Activated T-cell treated with anti-CD3 and anti-CD28 coated beads, Interleukin-2, amount 50 U/mL, for 4 hours (primary cell): ENCODE data around the gene GFPT2. TPM values are rescaled to one million over a fixed set of nuclear protein-coding genes. Genes with fewer than 3 reads are reported as not detected.

Experiments
- ATAC-seq, 2 donors: fragments of 200-7000 bp; cut with Tn5 transposase; one replicate each; pipeline ENCODE4 v1.10.0; 2021
- DNase-seq: peaks from one replicate; pipeline ENCODE4 v3.0.0-alpha.2; 2020
- H3K27me3 Mint-ChIP-seq: one replicate; pipeline ENCODE4 v1.8.0; 2021; ENCODE audit warnings: low read depth, mixed read lengths
- H3K36me3 Mint-ChIP-seq: one replicate; pipeline ENCODE4 v1.8.0; 2022; ENCODE audit warnings: mixed read lengths; ENCODE audit not compliant: insufficient read depth
- H3K4me1 Mint-ChIP-seq: one replicate; pipeline ENCODE4 v1.8.0; 2021; ENCODE audit warnings: low read depth, mixed read lengths
- H3K4me3 Mint-ChIP-seq: one replicate; pipeline ENCODE4 v1.8.0; 2021; ENCODE audit warnings: mild to moderate bottlenecking, moderate library complexity, mixed read lengths
- H3K9me3 Mint-ChIP-seq: one replicate; pipeline ENCODE4 v1.8.0; 2021; ENCODE audit warnings: mixed read lengths
- total RNA-seq, 3 donors: library from RNA; stranded (reverse); gene quantifications; one replicate each; pipeline ENCODE4 v1.2.1, GENCODE V29; 2021

The GFPT2 gene
- total RNA-seq, 3 donors from 2014 or later, result 0.30 to 0.48 (median 0.34) TPM

DNA sequence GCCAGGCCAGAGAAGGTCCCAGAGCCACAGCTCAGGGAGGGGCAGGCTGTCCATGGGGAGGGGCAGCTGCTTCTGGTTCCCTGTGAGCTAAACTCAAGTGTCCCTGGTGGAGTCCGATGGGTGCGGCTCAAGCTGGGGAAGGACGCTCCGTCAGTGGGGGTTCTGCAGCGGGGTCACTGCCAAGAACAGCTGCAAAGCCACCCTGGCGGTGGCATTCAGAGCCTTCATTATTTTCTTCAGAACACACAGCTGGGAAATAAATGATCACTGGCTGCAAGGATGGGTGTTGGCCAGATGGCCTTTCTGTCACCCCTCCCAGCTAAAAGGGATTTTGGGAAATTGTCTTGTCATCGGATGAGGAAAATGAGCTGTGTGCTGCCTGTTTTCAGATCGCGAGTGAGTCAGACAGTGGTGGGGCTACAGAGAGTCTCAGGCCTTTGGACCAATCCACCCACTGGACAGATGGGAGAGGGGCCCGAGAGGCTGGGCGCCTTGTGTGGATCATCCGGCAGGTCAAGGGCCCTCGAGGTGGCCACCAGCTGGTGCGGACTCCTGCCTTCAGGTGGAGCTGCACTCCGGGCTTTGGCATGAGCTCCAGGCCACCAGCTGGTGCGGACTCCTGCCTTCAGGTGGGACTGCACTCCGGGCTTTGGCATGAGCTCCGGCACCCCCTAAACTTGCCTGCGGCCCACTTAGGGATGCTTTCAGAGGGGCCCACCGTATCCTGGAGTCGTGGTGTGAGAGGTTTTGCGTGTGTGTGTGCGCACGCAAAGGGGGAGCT, 17.9 kb upstream of the GFPT2 start:
- DNase-seq (no peak), ATAC-seq (no peak)
- peaks cover 2% of the 10 kb centered on the region for H3K4me1 Mint-ChIP-seq
- H3K36me3 Mint-ChIP-seq, result no peaks in the 10 kb centered on the region
- H3K4me3 Mint-ChIP-seq, result no peak overlapping the region
- no peaks in the 10 kb centered on the region for H3K9me3 Mint-ChIP-seq
- H3K27me3 Mint-ChIP-seq, result no peaks in the 10 kb centered on the region

DNA sequence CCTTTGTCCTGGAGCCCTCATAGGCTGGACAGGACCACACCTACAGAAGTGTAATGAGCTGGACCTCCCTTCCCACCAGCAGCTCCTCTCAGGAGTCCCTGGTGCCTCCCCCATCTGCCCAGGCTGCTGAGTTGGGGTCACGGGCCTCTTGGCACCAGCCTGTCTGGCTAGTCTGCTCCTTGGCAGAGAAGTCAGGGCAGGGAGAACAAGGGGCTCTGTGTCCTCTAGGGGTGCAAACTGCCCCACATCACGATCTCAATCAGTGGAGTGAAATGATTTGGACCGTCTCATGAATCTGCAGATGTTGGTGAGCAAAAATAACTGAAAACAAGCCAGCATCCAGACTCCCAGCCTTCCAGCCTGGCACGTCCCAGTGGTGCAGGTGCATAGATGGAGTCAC, 14.9 kb upstream of the GFPT2 start:
- ATAC-seq (no peak), DNase-seq (no peak)
- Mint-ChIP-seq H3K36me3 (no peaks in the 10 kb centered on the region), H3K4me3 (no peak overlapping the region), H3K4me1 (peaks cover 2% of the 10 kb centered on the region), H3K27me3 (no peaks in the 10 kb centered on the region), H3K9me3 (no peaks in the 10 kb centered on the region)

DNA sequence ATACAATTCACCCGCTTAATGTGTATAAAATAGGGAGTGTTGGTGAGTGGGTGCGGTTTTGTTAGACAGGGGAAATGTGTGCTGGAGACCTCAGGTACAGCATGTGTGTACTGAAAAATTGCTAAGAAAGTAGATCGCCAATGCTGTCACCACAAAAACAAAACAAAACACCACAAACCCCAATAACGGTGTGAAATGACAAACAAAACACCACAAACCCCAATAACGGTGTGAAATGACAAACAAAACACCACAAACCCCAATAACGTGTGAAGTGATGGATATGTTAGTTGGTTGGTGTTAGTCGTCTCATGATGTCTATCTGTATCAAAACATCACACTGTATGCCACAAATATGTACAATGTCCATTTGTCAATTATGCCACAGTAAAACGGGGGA, 14.2 kb upstream of the GFPT2 start:
- ATAC-seq, result peak in 1 of 2 donors; percentile 21
- DNase-seq, result no peak
- Mint-ChIP-seq H3K27me3 (no peaks in the 10 kb centered on the region), H3K36me3 (no peaks in the 10 kb centered on the region), H3K4me1 (peaks cover 2% of the 10 kb centered on the region), H3K9me3 (no peaks in the 10 kb centered on the region), H3K4me3 (no peak overlapping the region)

DNA sequence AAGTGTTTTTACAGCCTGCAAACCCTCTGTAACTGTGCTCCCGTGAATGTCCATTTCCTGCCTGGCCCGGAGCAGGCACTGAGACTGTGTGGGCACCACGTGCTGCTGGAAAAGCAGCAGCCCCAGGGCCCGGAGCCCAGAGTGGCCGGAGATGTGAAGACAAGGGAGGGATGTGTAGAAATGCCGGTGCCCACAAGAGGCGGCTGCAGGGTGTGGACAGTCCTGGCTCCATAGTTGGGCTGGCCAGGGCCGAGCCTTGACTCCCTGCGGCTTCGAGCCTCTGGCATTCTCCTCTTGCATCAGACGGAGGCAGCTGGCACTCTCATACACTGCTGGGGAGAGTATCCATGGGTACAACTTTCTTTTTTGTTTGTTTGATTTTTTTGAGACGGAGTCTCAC, 13.2 kb upstream of the GFPT2 start:
- DNase-seq, result no peak
- ATAC-seq, result no peak
- Mint-ChIP-seq H3K4me1 (peaks cover 2% of the 10 kb centered on the region), H3K27me3 (no peaks in the 10 kb centered on the region), H3K9me3 (no peaks in the 10 kb centered on the region), H3K4me3 (no peak overlapping the region), H3K36me3 (no peaks in the 10 kb centered on the region)

DNA sequence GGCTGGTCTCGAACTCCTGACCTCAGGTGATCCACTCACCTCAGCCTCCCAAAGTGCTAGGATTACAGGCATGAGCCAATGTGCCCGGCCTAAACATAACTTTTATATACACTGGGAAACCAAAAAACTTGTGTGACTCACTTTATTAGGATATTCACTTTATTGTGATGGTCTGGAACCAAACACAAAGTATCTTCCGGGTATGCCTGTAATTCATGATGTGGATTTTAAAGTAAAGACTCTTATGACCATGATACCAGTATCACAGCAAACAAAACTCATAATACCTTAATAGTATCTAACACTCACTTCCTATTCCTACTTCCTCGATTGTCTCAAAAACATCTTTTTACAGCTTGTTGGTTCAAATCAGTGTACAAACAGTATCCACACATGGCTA, 12.7 kb upstream of the GFPT2 start:
- H3K27me3 Mint-ChIP-seq, result no peaks in the 10 kb centered on the region
- no peaks in the 10 kb centered on the region for H3K9me3 Mint-ChIP-seq
- H3K36me3 Mint-ChIP-seq, result no peaks in the 10 kb centered on the region
- DNase-seq (no peak), ATAC-seq (no peak)
- peaks cover 2% of the 10 kb centered on the region for H3K4me1 Mint-ChIP-seq
- no peak overlapping the region for H3K4me3 Mint-ChIP-seq

DNA sequence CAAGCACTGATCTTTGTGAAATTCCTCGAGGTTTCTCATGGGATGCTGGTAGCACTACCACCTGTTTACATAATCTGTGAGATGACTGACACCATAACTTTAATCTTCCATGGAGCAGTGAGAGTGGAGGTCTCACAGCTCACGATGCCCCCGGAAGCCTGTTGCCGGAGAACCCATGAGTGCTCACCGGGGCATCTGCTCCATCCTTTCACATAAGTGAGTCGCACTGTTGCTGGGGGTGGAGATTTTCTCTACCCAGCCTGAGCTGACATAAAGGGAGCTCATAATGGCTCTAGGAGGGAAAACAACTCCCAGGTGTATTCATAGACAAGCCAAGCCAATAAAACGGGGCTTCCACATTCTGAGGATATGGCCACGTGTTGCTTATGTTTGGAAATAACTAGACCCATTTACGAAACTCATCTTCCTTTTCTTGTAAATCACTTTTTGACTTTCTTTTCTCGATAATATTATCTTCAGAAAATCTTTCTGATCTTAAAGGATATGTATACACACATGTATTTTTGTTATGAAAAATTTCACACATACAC, 11.2 kb upstream of the GFPT2 start:
- Mint-ChIP-seq H3K4me1 (peaks cover 2% of the 10 kb centered on the region), H3K4me3 (no peak overlapping the region), H3K9me3 (no peaks in the 10 kb centered on the region), H3K27me3 (no peaks in the 10 kb centered on the region), H3K36me3 (no peaks in the 10 kb centered on the region)
- ATAC-seq, result no peak
- DNase-seq, result no peak

DNA sequence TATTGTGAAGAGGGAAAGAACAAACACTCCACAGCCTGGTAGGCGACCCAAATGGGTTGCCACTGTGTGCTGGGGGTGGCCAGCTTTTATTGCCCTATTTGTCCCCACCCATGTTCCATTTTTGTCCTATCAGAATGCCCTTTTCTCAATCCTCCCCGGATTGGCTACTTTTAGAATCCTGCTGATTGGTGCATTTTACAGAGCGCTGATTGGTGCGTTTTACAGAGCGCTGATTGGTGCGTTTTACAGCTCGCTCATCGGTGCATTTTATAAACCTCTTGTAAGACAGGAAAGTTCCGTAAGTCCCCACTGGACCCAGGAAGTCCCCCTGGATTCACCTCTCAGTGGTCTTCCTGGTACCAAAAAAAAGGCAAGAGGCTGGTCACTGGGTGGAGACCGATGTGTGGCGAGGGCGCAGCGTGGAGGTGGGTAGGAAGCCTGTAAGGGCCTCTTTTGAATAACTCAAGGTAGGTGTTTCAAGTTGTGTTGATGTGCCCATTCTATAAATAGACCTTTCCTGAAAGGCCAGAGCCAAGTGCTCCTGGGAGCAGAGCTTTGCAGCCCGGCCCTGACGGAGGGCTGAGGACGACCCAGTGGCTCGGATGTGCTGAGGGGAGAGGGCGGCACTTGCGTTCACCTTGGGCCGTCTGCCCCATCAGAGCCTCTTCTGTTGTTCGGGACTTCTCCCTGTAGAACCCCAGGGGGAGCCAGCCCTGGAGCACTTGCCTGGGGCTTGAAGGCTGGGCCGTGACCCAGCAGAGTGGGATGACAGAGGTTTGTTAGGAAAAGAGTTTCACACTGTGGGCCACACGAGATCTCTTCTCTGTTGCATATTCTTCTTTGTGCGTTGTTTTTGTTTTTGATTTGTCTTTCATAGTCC, 7.2 kb upstream of the GFPT2 start:
- Mint-ChIP-seq H3K9me3 (no peaks in the 10 kb centered on the region), H3K4me1 (no peaks in the 10 kb centered on the region), H3K36me3 (no peaks in the 10 kb centered on the region), H3K27me3 (peaks cover 20% of the 10 kb centered on the region), H3K4me3 (no peak overlapping the region)
- ATAC-seq (no peak), DNase-seq (no peak)

DNA sequence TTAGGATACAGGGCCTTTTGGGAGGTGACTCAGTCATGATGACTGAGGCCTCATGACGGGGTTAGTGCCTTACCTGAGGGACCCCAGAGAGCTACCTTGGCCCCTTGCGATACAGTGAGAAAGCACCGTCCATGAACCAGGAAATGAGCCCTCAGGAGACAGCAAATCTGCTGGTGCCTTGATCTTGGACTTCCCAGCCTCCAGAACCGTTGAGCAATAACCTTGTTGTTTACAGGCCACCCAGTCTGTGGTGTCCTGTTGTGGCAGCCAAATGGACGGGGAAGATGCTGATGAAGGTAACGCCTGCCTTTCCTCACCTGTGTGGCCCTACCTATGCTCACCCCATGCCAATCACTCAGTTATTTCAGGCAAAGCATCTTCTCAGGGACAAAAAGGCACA, 5.6 kb upstream of the GFPT2 start:
- H3K36me3 Mint-ChIP-seq, result no peaks in the 10 kb centered on the region
- DNase-seq, result no peak

DNA sequence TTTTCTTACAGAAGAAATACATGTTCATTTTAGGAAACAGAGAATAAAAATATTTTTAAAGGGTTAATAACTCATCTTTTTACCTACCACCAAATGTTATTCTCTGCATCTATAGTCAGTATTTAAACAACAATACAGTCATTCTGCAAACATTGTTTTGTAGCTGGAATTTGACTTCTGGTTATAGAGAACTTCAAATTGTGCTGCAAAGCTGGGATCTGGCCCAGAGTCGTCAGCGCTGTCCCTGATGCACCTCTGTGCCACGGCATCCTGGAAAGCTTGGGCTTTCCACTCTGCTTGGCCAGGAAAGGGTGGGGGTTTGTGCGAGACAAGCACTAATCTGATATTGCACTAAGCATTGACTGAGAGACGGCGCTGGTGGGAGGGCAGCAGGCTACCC, 5.0 kb upstream of the GFPT2 start:
- no peak overlapping the region for H3K4me3 Mint-ChIP-seq
- ATAC-seq, result no peak
- no peaks in the 10 kb centered on the region for H3K36me3 Mint-ChIP-seq

More for the DNA sequence above, 5.6 kb upstream of the GFPT2 start:
- no peaks in the 10 kb centered on the region for H3K9me3 Mint-ChIP-seq
- H3K27me3 Mint-ChIP-seq, result peaks cover 33% of the 10 kb centered on the region
- peaks cover 3% of the 10 kb centered on the region for H3K4me1 Mint-ChIP-seq
- no peak overlapping the region for H3K4me3 Mint-ChIP-seq
- ATAC-seq, result no peak

DNA sequence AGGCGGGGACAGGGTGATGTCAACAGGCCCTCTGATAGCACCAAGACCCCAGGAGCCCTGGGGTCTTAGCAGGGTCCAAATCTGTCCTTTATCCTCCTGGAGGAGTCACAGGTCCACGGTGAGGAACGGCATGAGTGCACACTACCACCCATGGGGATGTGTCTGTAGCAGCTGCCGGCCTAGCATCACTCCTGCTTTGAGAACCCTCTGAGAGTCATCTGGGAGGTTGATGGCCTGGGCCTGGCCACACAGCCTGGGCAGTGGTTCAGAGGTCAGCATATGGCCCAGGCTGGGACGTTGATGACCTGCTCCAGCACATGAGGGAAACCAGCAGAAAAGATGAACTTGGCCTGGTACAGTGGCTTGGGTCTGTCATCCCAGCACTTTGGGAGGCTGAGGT, 1.8 kb upstream of the GFPT2 start:
- Mint-ChIP-seq H3K9me3 (no peaks in the 10 kb centered on the region), H3K27me3 (peaks cover 55% of the 10 kb centered on the region), H3K4me1 (peaks cover 5% of the 10 kb centered on the region), H3K36me3 (no peaks in the 10 kb centered on the region), H3K4me3 (no peak overlapping the region)
- ATAC-seq, result no peak
- DNase-seq, result no peak

More for the DNA sequence above, 5.0 kb upstream of the GFPT2 start:
- H3K4me1 Mint-ChIP-seq, result peaks cover 3% of the 10 kb centered on the region
- H3K27me3 Mint-ChIP-seq, result peaks cover 35% of the 10 kb centered on the region
- no peak for DNase-seq
- H3K9me3 Mint-ChIP-seq, result no peaks in the 10 kb centered on the region

DNA sequence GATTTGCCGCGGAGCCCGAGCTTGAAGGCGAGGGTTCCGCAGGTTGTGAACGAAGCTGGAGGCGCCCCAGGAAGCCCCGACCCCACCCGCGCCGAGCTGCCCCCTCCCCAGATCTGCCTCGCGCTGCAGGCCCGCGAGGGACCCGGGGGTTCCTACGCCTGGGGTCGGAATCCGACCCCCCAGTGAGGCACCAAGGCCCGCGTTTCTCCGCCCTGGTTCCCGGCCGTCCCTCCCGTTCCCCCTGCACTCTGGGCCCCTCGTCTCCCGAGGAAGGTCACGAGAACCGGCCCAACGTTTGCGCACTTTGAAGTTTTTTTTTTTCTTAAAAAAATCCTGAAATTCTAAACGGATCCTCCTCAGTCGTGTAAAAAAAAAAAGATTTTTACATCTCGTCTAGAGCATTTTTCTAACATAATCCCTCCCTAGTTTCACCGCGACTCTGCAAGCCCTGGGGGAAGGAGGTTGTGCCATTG, 880 bp upstream of the GFPT2 start:
- peak overlapping the region; percentile 75 for H3K4me3 Mint-ChIP-seq
- H3K36me3 Mint-ChIP-seq, result no peaks in the 10 kb centered on the region
- DNase-seq, result no peak
- H3K27me3 Mint-ChIP-seq, result peaks cover 55% of the 10 kb centered on the region
- no peaks in the 10 kb centered on the region for H3K9me3 Mint-ChIP-seq
- H3K4me1 Mint-ChIP-seq, result peaks cover 5% of the 10 kb centered on the region
- peak in 1 of 2 donors; percentile 1 for ATAC-seq

DNA sequence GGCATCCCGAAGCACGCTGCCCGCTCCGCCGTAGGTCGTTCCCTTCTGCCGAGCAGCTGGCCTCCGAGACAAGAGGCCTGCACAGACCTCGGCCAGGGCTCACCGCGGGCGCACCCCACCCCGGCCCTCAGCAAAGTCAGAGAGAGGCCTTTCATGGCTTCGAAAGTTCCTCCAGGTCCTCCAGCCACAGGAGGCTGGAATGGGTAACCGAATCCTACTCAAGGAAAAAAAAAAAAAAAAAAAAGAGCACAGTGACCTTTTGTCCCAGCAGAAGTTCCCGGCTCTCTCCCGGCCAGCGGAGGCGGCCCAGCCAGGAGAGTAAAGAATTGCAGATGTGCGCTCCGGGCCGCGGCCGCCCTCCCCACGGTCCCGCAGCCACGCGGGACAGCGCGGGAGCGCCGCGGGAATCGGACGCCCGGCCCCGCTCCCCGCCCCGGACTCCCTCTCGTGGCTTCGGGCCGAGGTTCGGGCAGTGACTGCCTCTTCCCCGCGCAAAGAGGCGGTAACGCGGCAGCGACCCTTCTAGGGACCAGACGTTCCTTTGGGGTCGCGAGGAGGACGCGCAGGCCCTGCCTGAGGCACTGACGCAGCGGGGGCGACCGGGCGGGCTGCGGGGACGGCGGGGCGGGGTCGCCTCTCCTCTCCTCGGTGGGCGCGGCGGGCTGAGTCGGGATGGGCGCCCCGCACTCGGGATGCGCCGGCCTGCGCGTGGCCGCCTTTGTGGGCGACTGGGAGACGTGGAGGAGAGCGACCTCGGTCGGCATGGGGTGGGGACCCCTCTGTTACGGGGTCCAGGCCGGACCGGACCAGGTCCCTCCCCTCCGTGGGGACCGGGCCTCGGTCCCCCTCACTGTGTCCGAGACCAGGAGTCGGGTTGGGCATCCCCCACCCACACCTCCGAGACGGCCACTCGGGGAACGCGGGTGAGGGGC, 754 bp downstream of the GFPT2 start:
- no peaks in the 10 kb centered on the region for H3K9me3 Mint-ChIP-seq
- DNase-seq (no peak), ATAC-seq (peak; percentile 1 to 3)
- H3K36me3 Mint-ChIP-seq, result no peaks in the 10 kb centered on the region
- H3K4me3 Mint-ChIP-seq, result peak overlapping the region; percentile 67
- H3K27me3 Mint-ChIP-seq, result peaks cover 52% of the 10 kb centered on the region
- peaks cover 5% of the 10 kb centered on the region for H3K4me1 Mint-ChIP-seq

DNA sequence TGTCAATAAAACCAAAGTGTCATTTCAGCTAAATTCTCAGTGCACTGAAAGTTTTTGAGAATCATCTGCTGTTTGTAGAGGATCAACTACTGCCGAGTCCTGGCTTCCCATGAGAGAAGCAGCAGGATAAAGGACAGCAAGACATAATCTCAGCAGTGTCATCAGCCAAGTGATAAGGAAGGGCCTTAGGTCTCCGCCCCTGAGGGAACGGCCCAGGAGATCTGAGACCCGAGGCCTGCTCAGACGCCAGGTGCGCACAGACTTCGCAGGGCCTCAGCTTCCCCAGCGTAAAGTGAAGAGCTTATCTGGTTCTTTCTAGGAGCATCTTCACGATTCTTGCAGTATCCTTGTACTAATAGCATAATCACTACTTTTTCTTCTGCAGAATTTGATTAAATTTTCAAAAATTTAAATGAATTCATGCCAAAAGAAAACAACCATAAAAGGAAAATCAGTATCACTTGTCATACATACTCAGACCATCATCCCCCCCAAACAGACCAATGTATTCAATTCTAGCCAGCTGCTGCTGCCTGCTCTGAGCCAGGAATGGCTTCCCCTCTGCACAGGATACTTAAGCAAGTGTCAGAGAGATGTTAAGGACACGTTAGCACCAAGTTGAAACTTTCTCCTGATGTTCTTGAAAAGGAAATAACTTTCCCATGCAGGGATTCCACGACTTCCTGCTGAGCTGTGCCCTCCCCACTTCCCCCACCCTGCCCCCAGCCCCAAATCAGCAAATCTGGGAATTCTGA, 2.2 kb downstream of the GFPT2 start:
- peak overlapping the region; percentile 4 for H3K4me3 Mint-ChIP-seq
- H3K27me3 Mint-ChIP-seq, result peaks cover 45% of the 10 kb centered on the region
- H3K36me3 Mint-ChIP-seq, result no peaks in the 10 kb centered on the region
- DNase-seq (no peak), ATAC-seq (no peak)
- H3K9me3 Mint-ChIP-seq, result no peaks in the 10 kb centered on the region
- peaks cover 5% of the 10 kb centered on the region for H3K4me1 Mint-ChIP-seq
